Duodenal mucosa (tissue), 2 donors: ENCODE data around the gene CACNA2D1.

Source experiments
- H3K27ac ChIP-seq: one replicate; pipeline ENCODE4 v1.7.0; 2013; ENCODE audit warnings: low read depth, low read length
- H3K27me3 ChIP-seq, 2 donors: one replicate each; pipeline ENCODE4 v1.7.0; 2013; ENCODE audit warnings: low read length in 2 of 2, control low read depth in 1 of 2; ENCODE audit not compliant: insufficient read depth in 2 of 2, control insufficient read depth in 1 of 2
- H3K36me3 ChIP-seq, 2 donors: one replicate each; pipeline ENCODE4 v1.7.0; 2013; ENCODE audit warnings: low read length in 2 of 2, control low read depth in 1 of 2; ENCODE audit not compliant: insufficient read depth in 2 of 2, control insufficient read depth in 1 of 2
- H3K4me1 ChIP-seq, 2 donors: one replicate each; pipeline ENCODE4 v1.7.0; 2013; ENCODE audit warnings: low read length in 2 of 2, control low read depth in 1 of 2; ENCODE audit not compliant: insufficient read depth in 2 of 2, control insufficient read depth in 1 of 2
- H3K4me3 ChIP-seq, 2 donors: one replicate each; pipeline ENCODE4 v1.7.0; 2013; ENCODE audit warnings: low read length in 2 of 2, low read depth in 1 of 2
- H3K9ac ChIP-seq, 2 donors: one replicate each; pipeline ENCODE4 v1.7.0; 2013; ENCODE audit warnings: low read length in 2 of 2, low read depth in 1 of 2
- H3K9me3 ChIP-seq, 2 donors: one replicate each; pipeline ENCODE4 v1.7.0; 2013; ENCODE audit warnings: low read length in 2 of 2, control low read depth in 1 of 2; ENCODE audit not compliant: control insufficient read depth in 1 of 2

CACNA2D1 gene

DNA sequence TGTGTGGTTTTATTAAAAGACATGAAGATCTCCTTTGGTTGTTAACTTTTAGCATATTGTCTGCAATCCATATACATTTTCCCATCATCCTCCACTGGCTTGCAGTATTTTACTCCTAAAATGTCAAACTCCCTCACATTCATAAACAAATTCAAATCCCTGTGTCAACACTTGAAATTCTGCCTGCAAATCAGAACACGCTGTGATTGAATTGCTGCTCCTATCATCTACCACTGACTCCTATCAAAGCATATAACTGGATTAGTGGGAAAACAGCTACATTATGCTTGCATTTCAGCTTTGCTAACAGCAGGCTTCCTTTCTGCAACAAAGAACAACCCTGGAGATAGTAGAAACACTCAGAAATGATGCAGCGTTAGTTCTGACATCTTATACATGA, 392.0 kb downstream of the CACNA2D1 start:
- H3K9ac ChIP-seq = no peak overlapping the region
- H3K4me3 ChIP-seq = no peak overlapping the region
- no peak overlapping the region for H3K27ac ChIP-seq
- no peaks in the 10 kb centered on the region for H3K9me3 ChIP-seq
- no peaks in the 10 kb centered on the region for H3K27me3 ChIP-seq
- no peaks in the 10 kb centered on the region for H3K36me3 ChIP-seq
- H3K4me1 ChIP-seq = no peaks in the 10 kb centered on the region

GRCh38 chr7:82050792-82051191, 392.8 kb downstream of the CACNA2D1 start:
- Histone ChIP-seq H3K4me3 (no peak overlapping the region), H3K27me3 (no peaks in the 10 kb centered on the region), H3K9me3 (no peaks in the 10 kb centered on the region), H3K4me1 (no peaks in the 10 kb centered on the region), H3K27ac (no peak overlapping the region), H3K36me3 (no peaks in the 10 kb centered on the region), H3K9ac (no peak overlapping the region)

DNA sequence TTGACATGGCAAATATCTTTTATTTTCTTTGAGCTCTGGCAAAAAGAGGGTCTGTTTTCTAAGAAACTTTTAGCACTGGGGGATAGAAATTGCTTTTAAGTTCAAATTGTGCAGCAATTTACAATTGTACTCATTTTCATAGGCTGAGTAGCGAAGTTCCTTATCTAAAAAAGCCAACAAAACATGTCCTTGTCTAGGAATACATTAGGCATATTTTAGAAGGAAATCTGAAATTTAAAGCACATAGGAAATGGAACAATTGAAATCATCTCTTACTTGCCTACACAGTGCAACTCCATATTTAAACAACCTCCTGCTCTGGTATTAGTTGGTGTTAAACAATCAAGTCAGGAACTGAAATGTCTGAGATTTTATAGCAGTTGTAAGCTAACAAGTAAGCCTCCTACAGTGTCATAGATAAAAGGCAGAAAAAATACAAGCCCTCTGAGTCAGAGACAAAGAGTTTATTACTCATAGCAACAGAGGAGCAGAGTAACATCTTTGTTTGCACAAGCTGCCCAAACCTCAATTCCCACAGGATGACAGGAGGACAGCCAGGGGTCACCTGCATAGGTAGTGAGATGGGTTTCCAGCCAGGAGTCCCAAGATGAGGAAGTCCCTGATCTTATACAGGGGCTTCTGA, 393.6 kb downstream of the CACNA2D1 start:
- H3K4me3 ChIP-seq = no peak overlapping the region
- H3K4me1 ChIP-seq = no peaks in the 10 kb centered on the region
- H3K9ac ChIP-seq = no peak overlapping the region
- H3K27ac ChIP-seq = no peak overlapping the region
- no peaks in the 10 kb centered on the region for H3K27me3 ChIP-seq
- H3K36me3 ChIP-seq = no peaks in the 10 kb centered on the region
- H3K9me3 ChIP-seq = no peaks in the 10 kb centered on the region

DNA sequence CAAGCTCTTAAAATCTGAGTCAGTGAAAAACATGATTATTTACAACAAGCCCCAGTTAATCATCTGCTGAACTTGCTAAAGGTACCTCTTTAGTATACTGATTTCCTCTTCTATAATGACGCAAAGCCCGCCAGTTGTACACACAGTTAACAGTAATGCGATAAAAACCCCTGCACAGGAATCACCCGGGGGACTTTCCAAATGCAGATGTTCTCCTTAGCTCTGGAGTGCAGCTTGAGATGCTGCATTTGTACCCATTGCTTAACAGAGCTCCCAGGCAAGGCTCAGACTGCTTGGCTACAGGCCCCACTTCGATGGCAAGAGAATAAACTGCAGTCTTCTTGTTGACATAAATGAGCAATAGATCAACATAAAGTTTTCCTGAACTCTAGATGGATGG, 394.1 kb downstream of the CACNA2D1 start:
- H3K4me1 ChIP-seq = no peaks in the 10 kb centered on the region
- no peak overlapping the region for H3K27ac ChIP-seq
- H3K27me3 ChIP-seq = no peaks in the 10 kb centered on the region
- no peaks in the 10 kb centered on the region for H3K36me3 ChIP-seq
- H3K9ac ChIP-seq = no peak overlapping the region
- no peaks in the 10 kb centered on the region for H3K9me3 ChIP-seq
- H3K4me3 ChIP-seq = no peak overlapping the region

GRCh38 chr7:82044497-82045080, 399.0 kb downstream of the CACNA2D1 start:
- Histone ChIP-seq H3K36me3 (no peaks in the 10 kb centered on the region), H3K4me1 (no peaks in the 10 kb centered on the region), H3K27me3 (no peaks in the 10 kb centered on the region), H3K9me3 (no peaks in the 10 kb centered on the region), H3K4me3 (no peak overlapping the region), H3K27ac (no peak overlapping the region), H3K9ac (no peak overlapping the region)

- H3K4me1 ChIP-seq = peaks cover 0 to 8% of the 10 kb centered on the region in 2 donors
- H3K27ac ChIP-seq = no peak overlapping the region
- H3K27me3 ChIP-seq = no peaks in the 10 kb centered on the region
- H3K36me3 ChIP-seq = no peaks in the 10 kb centered on the region
- H3K4me3 ChIP-seq = no peak overlapping the region
- H3K9me3 ChIP-seq = no peaks in the 10 kb centered on the region
- no peak overlapping the region for H3K9ac ChIP-seq
These were observed 404.0 kb downstream of the CACNA2D1 start for GRCh38 chr7:82039621-82040020.

GRCh38 chr7:82036146-82036886, 407.3 kb downstream of the CACNA2D1 start:
- H3K9ac ChIP-seq = no peak overlapping the region

GRCh38 chr7:82035456-82035855, 408.1 kb downstream of the CACNA2D1 start:
- Histone ChIP-seq H3K27me3 (no peaks in the 10 kb centered on the region), H3K9ac (no peak overlapping the region), H3K4me1 (peaks cover 0 to 8% of the 10 kb centered on the region in 2 donors), H3K36me3 (no peaks in the 10 kb centered on the region), H3K27ac (no peak overlapping the region), H3K9me3 (no peaks in the 10 kb centered on the region), H3K4me3 (no peak overlapping the region)

More at GRCh38 chr7:82036146-82036886, 407.3 kb downstream of the CACNA2D1 start:
- Histone ChIP-seq H3K4me1 (peaks cover 0 to 8% of the 10 kb centered on the region in 2 donors), H3K9me3 (no peaks in the 10 kb centered on the region), H3K27ac (no peak overlapping the region), H3K36me3 (no peaks in the 10 kb centered on the region), H3K27me3 (no peaks in the 10 kb centered on the region), H3K4me3 (no peak overlapping the region)

DNA sequence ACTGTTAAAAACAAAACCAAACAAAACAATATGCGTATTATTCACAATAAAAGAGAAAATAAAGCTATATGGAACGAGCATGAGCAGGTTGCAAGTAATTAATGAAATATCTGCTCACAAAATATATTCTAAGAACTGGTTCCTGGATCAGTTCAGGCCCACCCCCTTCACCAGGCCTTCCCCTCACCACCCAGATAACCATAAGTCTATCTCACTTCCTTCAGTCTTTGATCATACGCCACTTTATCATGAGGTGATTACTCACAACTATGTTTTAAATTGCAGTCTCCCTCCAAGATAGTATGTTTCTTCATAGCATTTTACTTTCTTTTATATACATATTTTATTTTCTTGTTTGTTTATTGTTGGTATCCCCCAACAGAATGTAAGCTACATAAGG, 410.7 kb downstream of the CACNA2D1 start:
- Histone ChIP-seq H3K4me1 (peaks cover 0 to 8% of the 10 kb centered on the region in 2 donors), H3K36me3 (no peaks in the 10 kb centered on the region), H3K27me3 (no peaks in the 10 kb centered on the region), H3K9ac (no peak overlapping the region), H3K4me3 (no peak overlapping the region), H3K9me3 (no peaks in the 10 kb centered on the region), H3K27ac (no peak overlapping the region)

GRCh38 chr7:82029236-82029913, 414.2 kb downstream of the CACNA2D1 start:
- Histone ChIP-seq H3K36me3 (no peaks in the 10 kb centered on the region), H3K27me3 (no peaks in the 10 kb centered on the region), H3K9me3 (no peaks in the 10 kb centered on the region), H3K4me3 (no peak overlapping the region), H3K9ac (no peak overlapping the region), H3K27ac (no peak overlapping the region), H3K4me1 (no peaks in the 10 kb centered on the region)
